KMS-11 (cell line): Measurements from ENCODE around the gene LAMTOR4.
A peak's percentile ranks its signal among the peaks of the same experiment; 100 is the strongest.
"Not testable (repeated sequence)": the region's sequence is repeated elsewhere in the genome, so short reads cannot be mapped to it uniquely, and the experiment has no call there.

ENCODE experiments used
- H2AFZ ChIP-seq: fragments of 200-600 bp; sonication (generic); 2 replicates; pipeline ENCODE4 v1.6.1; 2016; ENCODE audit warnings: antibody characterized with exemption, mixed run types, low read depth
- H3K27ac ChIP-seq: fragments of 200-600 bp; sonication (generic); 2 replicates; pipeline ENCODE4 v1.6.1; 2016; ENCODE audit warnings: mild to moderate bottlenecking, mixed run types
- H3K27me3 ChIP-seq: fragments of 200-600 bp; sonication (generic); 2 replicates; pipeline ENCODE4 v1.6.1; 2017; ENCODE audit warnings: mild to moderate bottlenecking, low read depth, mixed run types, moderate library complexity; ENCODE audit not compliant: insufficient read depth
- H3K36me3 ChIP-seq: fragments of 200-600 bp; sonication (generic); 2 replicates; pipeline ENCODE4 v1.6.1; 2017; ENCODE audit warnings: mild to moderate bottlenecking, mixed run types; ENCODE audit not compliant: insufficient read depth
- H3K4me1 ChIP-seq: fragments of 200-600 bp; sonication (generic); 2 replicates; pipeline ENCODE4 v1.6.1; 2016; ENCODE audit warnings: mild to moderate bottlenecking, low read depth, mixed run types; ENCODE audit not compliant: poor library complexity, severe bottlenecking
- H3K4me2 ChIP-seq: fragments of 200-600 bp; sonication (generic); 2 replicates; pipeline ENCODE4 v1.7.0; 2016; ENCODE audit warnings: mild to moderate bottlenecking, mixed run types
- H3K4me3 ChIP-seq: fragments of 200-600 bp; sonication (generic); IDR thresholded peaks from 2 replicates; pipeline ENCODE4 v1.6.1; 2017; ENCODE audit warnings: low read depth, low read length, mixed read lengths; ENCODE audit not compliant: insufficient read depth
- H3K79me2 ChIP-seq: fragments of 200-600 bp; sonication (generic); 2 replicates; pipeline ENCODE4 v1.6.1; 2016; ENCODE audit warnings: low read depth, mixed run types; ENCODE audit not compliant: insufficient read depth
- H3K9ac ChIP-seq: fragments of 200-600 bp; sonication (generic); 2 replicates; pipeline ENCODE4 v1.6.1; 2016; ENCODE audit warnings: mild to moderate bottlenecking, mixed run types
- H4K20me1 ChIP-seq: fragments of 200-600 bp; sonication (generic); 2 replicates; pipeline ENCODE4 v1.6.1; 2016; ENCODE audit warnings: mild to moderate bottlenecking, mixed run types; ENCODE audit not compliant: insufficient read depth
- CTCF ChIP-seq: fragments of 200-600 bp; sonication (generic); conservative IDR thresholded peaks from 2 replicates; pipeline ENCODE4 v1.6.1; 2017; ENCODE audit warnings: low read depth, mild to moderate bottlenecking, antibody characterized with exemption, low read length, moderate library complexity, mixed read lengths

The LAMTOR4 gene

GRCh38 chr7:100189061-100189460 is 40.3 kb downstream of the LAMTOR4 start:
- Histone ChIP-seq H3K4me1 (peaks cover 7% of the 10 kb centered on the region), H3K79me2 (no peaks in the 10 kb centered on the region), H2AFZ (no peak overlapping the region), H3K27me3 (no peaks in the 10 kb centered on the region), H4K20me1 (no peaks in the 10 kb centered on the region), H3K36me3 (no peaks in the 10 kb centered on the region), H3K4me2 (no peak overlapping the region), H3K9ac (no peak overlapping the region), H3K27ac (no peak overlapping the region), H3K4me3 (no peak overlapping the region)
- TF ChIP-seq CTCF, result peak; percentile 16

DNA sequence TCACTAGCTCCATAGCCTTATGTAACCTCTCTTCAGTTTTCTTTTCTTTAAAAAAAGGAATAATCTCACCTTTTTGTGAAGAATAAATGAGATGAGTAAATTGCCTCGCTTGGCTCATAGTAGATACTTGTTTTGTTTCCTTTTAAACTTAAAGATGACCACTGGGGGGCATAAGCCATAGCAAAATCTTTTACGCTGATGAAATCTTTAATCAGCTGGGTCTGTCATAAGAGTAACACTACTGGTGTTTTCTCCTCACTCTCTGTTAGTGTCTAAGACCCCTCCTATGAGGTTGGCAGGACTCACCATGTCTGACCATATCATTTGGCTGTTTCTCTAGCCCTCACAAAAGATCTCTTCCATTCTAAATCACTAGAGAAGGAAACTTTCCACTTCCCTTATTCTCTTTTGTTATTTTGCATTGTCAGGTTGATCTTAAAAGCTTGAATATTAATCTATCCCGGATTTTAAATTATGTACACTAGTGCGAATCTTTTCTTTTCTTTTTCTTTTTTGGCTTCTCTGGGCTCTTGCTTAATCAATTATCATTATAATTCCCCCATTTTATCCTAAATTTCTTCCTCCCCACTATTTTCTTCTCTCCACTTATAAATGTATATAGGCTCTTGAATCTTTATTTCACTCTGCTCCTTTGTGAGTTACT is 41.5 kb downstream of the LAMTOR4 start:
- TF ChIP-seq CTCF, result peak; percentile 27; the same call in 1 of the 2 replicates
- no peak overlapping the region for H3K4me3 ChIP-seq
- no peaks in the 10 kb centered on the region for H3K79me2 ChIP-seq
- peaks cover 7% of the 10 kb centered on the region for H3K4me1 ChIP-seq
- no peaks in the 10 kb centered on the region for H4K20me1 ChIP-seq
- no peak overlapping the region for H3K27ac ChIP-seq
- no peak overlapping the region for H3K9ac ChIP-seq
- H3K27me3 ChIP-seq, result no peaks in the 10 kb centered on the region
- H3K36me3 ChIP-seq, result no peaks in the 10 kb centered on the region
- H2AFZ ChIP-seq, result no peak overlapping the region
- H3K4me2 ChIP-seq, result no peak overlapping the region

- no peak overlapping the region for H3K4me2 ChIP-seq
- H2AFZ ChIP-seq, result no peak overlapping the region
- H3K9ac ChIP-seq, result no peak overlapping the region
- TF ChIP-seq CTCF, result no peak
- H4K20me1 ChIP-seq, result no peaks in the 10 kb centered on the region
- H3K79me2 ChIP-seq, result no peaks in the 10 kb centered on the region
- H3K36me3 ChIP-seq, result no peaks in the 10 kb centered on the region
- no peaks in the 10 kb centered on the region for H3K27me3 ChIP-seq
- no peak overlapping the region for H3K4me3 ChIP-seq
- H3K4me1 ChIP-seq, result peaks cover 7% of the 10 kb centered on the region
- no peak overlapping the region for H3K27ac ChIP-seq
Measured at GRCh38 chr7:100191775-100192174, 43.1 kb downstream of the LAMTOR4 start.

DNA sequence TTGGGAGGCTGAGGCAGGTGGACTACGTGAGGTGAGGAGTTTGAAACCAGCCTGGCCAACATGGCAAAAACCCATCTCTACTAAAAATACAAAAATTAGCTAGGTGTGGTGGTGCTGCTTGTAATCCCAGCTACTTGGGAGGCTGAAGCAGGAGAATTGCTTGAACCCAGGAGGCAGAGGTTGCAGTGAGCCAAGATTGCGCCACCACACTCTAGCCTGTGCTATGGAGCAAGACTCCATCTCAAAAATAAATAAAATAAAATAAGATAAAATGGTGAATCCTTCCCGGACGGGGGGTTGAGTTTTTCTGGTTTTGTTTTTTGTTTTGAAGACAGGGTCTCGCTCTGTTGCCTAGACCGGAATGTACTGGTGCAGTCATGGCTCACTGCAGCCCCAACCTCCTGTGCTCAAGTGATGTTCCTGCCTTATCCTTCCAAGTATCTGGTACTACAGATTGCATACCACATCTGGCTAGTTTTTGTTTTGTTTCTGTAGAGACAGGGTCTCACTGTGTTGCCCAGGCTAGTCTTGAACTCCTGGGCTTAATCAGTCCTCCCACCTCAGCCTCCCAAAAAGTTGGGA is 43.7 kb downstream of the LAMTOR4 start:
- H3K4me3 ChIP-seq, H3K79me2 ChIP-seq, H3K4me2 ChIP-seq, H3K36me3 ChIP-seq, H3K4me1 ChIP-seq, H3K27me3 ChIP-seq, H3K27ac ChIP-seq, H2AFZ ChIP-seq, H3K9ac ChIP-seq, H4K20me1 ChIP-seq: not testable (repeated sequence)

DNA sequence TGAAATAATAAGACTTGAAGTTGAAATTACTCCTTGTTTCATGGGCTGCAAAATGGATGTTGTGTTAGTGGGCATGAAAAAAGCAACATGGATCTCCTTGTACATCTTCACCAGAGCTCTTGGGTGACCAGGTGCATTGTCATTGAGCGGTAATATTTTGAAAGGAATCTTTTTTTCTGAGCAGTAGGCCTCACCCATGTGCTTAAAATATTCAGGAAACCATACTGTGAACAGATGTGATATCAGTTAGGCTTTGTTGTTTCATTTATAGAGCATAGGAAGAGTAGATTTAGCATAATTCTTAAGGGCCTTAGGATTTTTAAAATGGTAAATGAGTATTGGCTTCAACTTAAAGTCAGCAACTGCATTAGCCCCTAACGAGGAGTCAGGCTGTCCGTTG is 44.3 kb downstream of the LAMTOR4 start:
- H3K36me3 ChIP-seq, result no peaks in the 10 kb centered on the region
- H3K4me1 ChIP-seq, result peaks cover 7% of the 10 kb centered on the region
- no peaks in the 10 kb centered on the region; the same call in 1 of the 2 replicates for H3K27me3 ChIP-seq
- no peak overlapping the region for H3K27ac ChIP-seq
- H3K4me3 ChIP-seq, result no peak overlapping the region
- TF ChIP-seq CTCF, result no peak
- H4K20me1 ChIP-seq, result no peaks in the 10 kb centered on the region
- no peak overlapping the region for H2AFZ ChIP-seq
- no peaks in the 10 kb centered on the region for H3K79me2 ChIP-seq
- H3K9ac ChIP-seq, result no peak overlapping the region
- H3K4me2 ChIP-seq, result no peak overlapping the region
